ENCODE data around the gene GRM5.

GRM5 gene

GRCh38 chr11:88655196-88655595 is 410.6 kb downstream of the GRM5 start:
- H3K27me3 ChIP-seq (replicated peaks in 2 of 5; ENCODE audit: control insufficient read depth in 4 of 5, insufficient read depth in 5 of 5, low read length in 4 of 5): no peaks in the 10 kb centered on the region
- H3K4me1 ChIP-seq (ENCODE audit: control extremely low read depth in 1 of 4, control insufficient read depth in 4 of 4, insufficient read depth in 4 of 4, low read length in 3 of 4): no peaks in the 10 kb centered on the region
- ChIA-PET CTCF (no interaction called here), POLR2A (no interaction called here)
- WGBS (ENCODE audit: insufficient coverage): 70% methylated on average over 2 of the region's 3 CpGs
- H3K27ac ChIP-seq (ENCODE audit: insufficient read depth in 1 of 2, low read depth in 1 of 2, low read length in 2 of 2, poor library complexity in 1 of 2, severe bottlenecking in 2 of 2): no peak overlapping the region
- H3K36me3 ChIP-seq (ENCODE audit: control insufficient read depth in 4 of 4, insufficient read depth in 4 of 4, low read length in 3 of 4): no peaks in the 10 kb centered on the region
- H3K9me3 ChIP-seq (ENCODE audit: control extremely low read depth in 1 of 5, control insufficient read depth in 4 of 5, insufficient read depth in 2 of 5, low read depth in 1 of 5, low read length in 4 of 5): no peaks in the 10 kb centered on the region
- H3K4me3 ChIP-seq (ENCODE audit: control insufficient read depth in 1 of 7, extremely low read depth in 1 of 7, insufficient read depth in 4 of 7, low read depth in 2 of 7, low read length in 6 of 7): no peak overlapping the region
- DNase-seq: no peak

GRCh38 chr11:88651556-88651955 is 414.2 kb downstream of the GRM5 start:
- WGBS (ENCODE audit: insufficient coverage): no CpG with 5 or more reads among the region's 2 CpGs
- H3K4me3 ChIP-seq (ENCODE audit: control insufficient read depth in 1 of 7, extremely low read depth in 1 of 7, insufficient read depth in 4 of 7, low read depth in 2 of 7, low read length in 6 of 7): no peak overlapping the region
- no peaks in the 10 kb centered on the region for H3K27me3 ChIP-seq (replicated peaks in 2 of 5; ENCODE audit: control insufficient read depth in 4 of 5, insufficient read depth in 5 of 5, low read length in 4 of 5)
- no peaks in the 10 kb centered on the region for H3K36me3 ChIP-seq (ENCODE audit: control insufficient read depth in 4 of 4, insufficient read depth in 4 of 4, low read length in 3 of 4)
- no peaks in the 10 kb centered on the region for H3K9me3 ChIP-seq (ENCODE audit: control extremely low read depth in 1 of 5, control insufficient read depth in 4 of 5, insufficient read depth in 2 of 5, low read depth in 1 of 5, low read length in 4 of 5)
- ChIA-PET POLR2A (no interaction called here), CTCF (no interaction called here)
- DNase-seq: no peak
- H3K27ac ChIP-seq (ENCODE audit: insufficient read depth in 1 of 2, low read depth in 1 of 2, low read length in 2 of 2, poor library complexity in 1 of 2, severe bottlenecking in 2 of 2): no peak overlapping the region
- no peaks in the 10 kb centered on the region for H3K4me1 ChIP-seq (ENCODE audit: control extremely low read depth in 1 of 4, control insufficient read depth in 4 of 4, insufficient read depth in 4 of 4, low read length in 3 of 4)

GRCh38 chr11:88644724-88645123 is 421.1 kb downstream of the GRM5 start:
- H3K4me3 ChIP-seq (ENCODE audit: control insufficient read depth in 1 of 7, extremely low read depth in 1 of 7, insufficient read depth in 4 of 7, low read depth in 2 of 7, low read length in 6 of 7): no peak overlapping the region
- ChIA-PET CTCF (no interaction called here), POLR2A (no interaction called here)
- H3K36me3 ChIP-seq (ENCODE audit: control insufficient read depth in 4 of 4, insufficient read depth in 4 of 4, low read length in 3 of 4): no peaks in the 10 kb centered on the region
- no peak overlapping the region for H3K27ac ChIP-seq (ENCODE audit: insufficient read depth in 1 of 2, low read depth in 1 of 2, low read length in 2 of 2, poor library complexity in 1 of 2, severe bottlenecking in 2 of 2)
- no peak for DNase-seq
- H3K9me3 ChIP-seq (ENCODE audit: control extremely low read depth in 1 of 5, control insufficient read depth in 4 of 5, insufficient read depth in 2 of 5, low read depth in 1 of 5, low read length in 4 of 5): no peaks in the 10 kb centered on the region
- H3K27me3 ChIP-seq (replicated peaks in 2 of 5; ENCODE audit: control insufficient read depth in 4 of 5, insufficient read depth in 5 of 5, low read length in 4 of 5): no peaks in the 10 kb centered on the region
- no peaks in the 10 kb centered on the region for H3K4me1 ChIP-seq (ENCODE audit: control extremely low read depth in 1 of 4, control insufficient read depth in 4 of 4, insufficient read depth in 4 of 4, low read length in 3 of 4)

DNA sequence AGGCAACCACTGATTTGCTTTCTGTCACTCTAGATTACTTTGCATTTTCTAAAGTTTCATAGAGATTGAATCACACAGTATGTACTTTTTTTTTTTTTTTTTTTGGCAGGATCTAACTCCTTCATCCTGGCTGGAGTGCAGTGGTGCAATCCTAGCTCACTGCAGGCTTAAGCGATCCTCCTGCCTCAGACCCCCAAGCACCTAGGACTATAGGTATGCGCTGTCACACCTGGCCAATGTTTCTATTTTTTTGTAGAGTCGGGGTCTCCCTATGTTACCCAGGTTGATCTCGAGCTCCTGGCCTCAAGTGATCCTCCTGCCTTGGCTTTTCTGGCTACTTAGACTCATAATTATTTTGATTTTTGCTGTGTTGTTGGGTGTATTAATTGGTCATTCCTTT is 433.6 kb downstream of the GRM5 start:
- POLR2A ChIA-PET: interaction anchor here (0.6 kb wide), 2 partner anchors 14 to 50 kb away, joined by 3 to 4 read pairs; no protein-coding TSS in a partner anchor
- Histone ChIP-seq H3K9me3 (ENCODE audit: control extremely low read depth in 1 of 5, control insufficient read depth in 4 of 5, insufficient read depth in 2 of 5, low read depth in 1 of 5, low read length in 4 of 5) (no peaks in the 10 kb centered on the region), H3K36me3 (ENCODE audit: control insufficient read depth in 4 of 4, insufficient read depth in 4 of 4, low read length in 3 of 4) (no peaks in the 10 kb centered on the region)

DNA sequence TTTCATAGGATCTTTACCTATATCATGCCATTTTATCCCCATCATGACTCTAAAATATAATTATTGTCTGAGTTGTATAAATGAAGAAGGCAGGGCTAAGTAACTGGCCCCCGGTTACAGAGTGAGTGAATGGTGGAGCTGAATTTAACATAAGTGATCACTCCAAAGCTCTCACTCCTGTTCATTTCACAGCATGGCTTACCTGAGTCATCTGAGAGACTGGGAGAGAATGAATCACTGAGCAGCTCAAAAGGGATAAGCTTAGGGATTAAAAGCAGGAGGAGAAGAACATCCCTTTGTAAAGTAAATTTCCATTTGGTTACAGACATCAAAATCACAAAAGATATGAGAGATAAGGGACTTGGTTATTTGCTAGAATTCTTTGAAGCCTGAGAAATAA is 434.3 kb downstream of the GRM5 start:
- POLR2A ChIA-PET: no interaction called here
- Histone ChIP-seq H3K4me3 (ENCODE audit: control insufficient read depth in 1 of 7, extremely low read depth in 1 of 7, insufficient read depth in 4 of 7, low read depth in 2 of 7, low read length in 6 of 7) (no peak overlapping the region), H3K4me1 (ENCODE audit: control extremely low read depth in 1 of 4, control insufficient read depth in 4 of 4, insufficient read depth in 4 of 4, low read length in 3 of 4) (no peaks in the 10 kb centered on the region), H3K27me3 (replicated peaks in 2 of 5; ENCODE audit: control insufficient read depth in 4 of 5, insufficient read depth in 5 of 5, low read length in 4 of 5) (no peaks in the 10 kb centered on the region), H3K36me3 (ENCODE audit: control insufficient read depth in 4 of 4, insufficient read depth in 4 of 4, low read length in 3 of 4) (no peaks in the 10 kb centered on the region), H3K27ac (ENCODE audit: insufficient read depth in 1 of 2, low read depth in 1 of 2, low read length in 2 of 2, poor library complexity in 1 of 2, severe bottlenecking in 2 of 2) (no peak overlapping the region), H3K9me3 (ENCODE audit: control extremely low read depth in 1 of 5, control insufficient read depth in 4 of 5, insufficient read depth in 2 of 5, low read depth in 1 of 5, low read length in 4 of 5) (no peaks in the 10 kb centered on the region)
- no peak for DNase-seq
- CTCF ChIA-PET: no interaction called here
- no CpG with 5 or more reads among the region's 1 CpG for WGBS (ENCODE audit: insufficient coverage)

More for the DNA sequence above, 433.6 kb downstream of the GRM5 start:
- WGBS (ENCODE audit: insufficient coverage): 86% methylated on average over 1 of the region's 4 CpGs
- Histone ChIP-seq H3K4me1 (ENCODE audit: control extremely low read depth in 1 of 4, control insufficient read depth in 4 of 4, insufficient read depth in 4 of 4, low read length in 3 of 4) (no peaks in the 10 kb centered on the region), H3K27me3 (replicated peaks in 2 of 5; ENCODE audit: control insufficient read depth in 4 of 5, insufficient read depth in 5 of 5, low read length in 4 of 5) (no peaks in the 10 kb centered on the region), H3K27ac (ENCODE audit: insufficient read depth in 1 of 2, low read depth in 1 of 2, low read length in 2 of 2, poor library complexity in 1 of 2, severe bottlenecking in 2 of 2) (no peak overlapping the region), H3K4me3 (ENCODE audit: control insufficient read depth in 1 of 7, extremely low read depth in 1 of 7, insufficient read depth in 4 of 7, low read depth in 2 of 7, low read length in 6 of 7) (no peak overlapping the region)
- no peak for DNase-seq
- CTCF ChIA-PET: no interaction called here

- ChIA-PET CTCF (no interaction called here), POLR2A (no interaction called here)
- H3K27me3 ChIP-seq (replicated peaks in 2 of 5; ENCODE audit: control insufficient read depth in 4 of 5, insufficient read depth in 5 of 5, low read length in 4 of 5): no peaks in the 10 kb centered on the region
- H3K4me1 ChIP-seq (ENCODE audit: control extremely low read depth in 1 of 4, control insufficient read depth in 4 of 4, insufficient read depth in 4 of 4, low read length in 3 of 4): no peaks in the 10 kb centered on the region
- H3K36me3 ChIP-seq (ENCODE audit: control insufficient read depth in 4 of 4, insufficient read depth in 4 of 4, low read length in 3 of 4): no peaks in the 10 kb centered on the region
- no peaks in the 10 kb centered on the region for H3K9me3 ChIP-seq (ENCODE audit: control extremely low read depth in 1 of 5, control insufficient read depth in 4 of 5, insufficient read depth in 2 of 5, low read depth in 1 of 5, low read length in 4 of 5)
- DNase-seq: no peak
- WGBS (ENCODE audit: insufficient coverage): 88% methylated on average over 2 of the region's 2 CpGs
- H3K27ac ChIP-seq (ENCODE audit: insufficient read depth in 1 of 2, low read depth in 1 of 2, low read length in 2 of 2, poor library complexity in 1 of 2, severe bottlenecking in 2 of 2): no peak overlapping the region
- H3K4me3 ChIP-seq (ENCODE audit: control insufficient read depth in 1 of 7, extremely low read depth in 1 of 7, insufficient read depth in 4 of 7, low read depth in 2 of 7, low read length in 6 of 7): no peak overlapping the region
Measured at GRCh38 chr11:88629496-88629895, 436.3 kb downstream of the GRM5 start.

DNA sequence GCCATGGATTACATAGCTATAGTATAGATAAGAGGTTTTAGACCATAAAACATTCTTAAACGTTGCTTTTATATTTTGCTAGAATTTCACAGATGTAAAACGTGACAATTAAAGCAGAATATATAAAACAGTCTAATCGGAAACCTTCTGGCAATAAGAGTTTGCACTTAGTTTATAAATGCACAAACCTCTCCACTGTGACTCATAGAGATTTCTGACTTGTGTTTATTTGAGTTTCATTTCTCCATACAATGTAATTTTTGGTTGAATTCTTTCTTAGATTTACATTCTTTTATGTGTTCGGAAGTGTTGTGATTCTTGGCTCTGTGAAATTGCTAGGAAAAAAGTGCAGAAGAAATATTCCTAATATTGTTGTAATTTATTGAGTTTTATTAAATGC is 439.6 kb downstream of the GRM5 start:
- ChIA-PET CTCF (no interaction called here), POLR2A (no interaction called here)
- Histone ChIP-seq H3K27ac (ENCODE audit: insufficient read depth in 1 of 2, low read depth in 1 of 2, low read length in 2 of 2, poor library complexity in 1 of 2, severe bottlenecking in 2 of 2) (no peak overlapping the region), H3K36me3 (ENCODE audit: control insufficient read depth in 4 of 4, insufficient read depth in 4 of 4, low read length in 3 of 4) (no peaks in the 10 kb centered on the region), H3K4me1 (ENCODE audit: control extremely low read depth in 1 of 4, control insufficient read depth in 4 of 4, insufficient read depth in 4 of 4, low read length in 3 of 4) (no peaks in the 10 kb centered on the region), H3K4me3 (ENCODE audit: control insufficient read depth in 1 of 7, extremely low read depth in 1 of 7, insufficient read depth in 4 of 7, low read depth in 2 of 7, low read length in 6 of 7) (no peak overlapping the region), H3K27me3 (replicated peaks in 2 of 5; ENCODE audit: control insufficient read depth in 4 of 5, insufficient read depth in 5 of 5, low read length in 4 of 5) (no peaks in the 10 kb centered on the region), H3K9me3 (ENCODE audit: control extremely low read depth in 1 of 5, control insufficient read depth in 4 of 5, insufficient read depth in 2 of 5, low read depth in 1 of 5, low read length in 4 of 5) (no peaks in the 10 kb centered on the region)
- 93% methylated on average over 3 of the region's 4 CpGs for WGBS (ENCODE audit: insufficient coverage)
- DNase-seq: no peak

DNA sequence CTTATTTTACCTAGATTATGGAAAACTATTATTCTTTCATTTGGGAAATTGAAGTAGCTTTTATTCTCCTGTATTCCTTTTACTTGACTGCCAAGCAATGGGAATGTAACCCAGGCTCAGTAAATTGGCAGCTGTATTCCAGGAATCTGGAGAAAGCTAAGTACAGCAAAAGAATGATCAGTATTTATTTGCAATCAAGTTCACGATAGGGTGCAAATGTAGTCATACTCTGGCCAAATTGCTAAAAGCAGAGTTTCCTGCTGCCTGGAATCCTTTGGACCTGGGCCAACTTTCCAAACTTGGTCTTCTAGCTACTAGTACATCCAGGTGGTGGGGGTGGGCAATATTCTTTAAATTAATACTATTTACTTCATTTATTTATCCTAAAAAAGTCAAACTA is 442.3 kb downstream of the GRM5 start:
- Histone ChIP-seq H3K4me1 (ENCODE audit: control extremely low read depth in 1 of 4, control insufficient read depth in 4 of 4, insufficient read depth in 4 of 4, low read length in 3 of 4) (no peaks in the 10 kb centered on the region), H3K27ac (ENCODE audit: insufficient read depth in 1 of 2, low read depth in 1 of 2, low read length in 2 of 2, poor library complexity in 1 of 2, severe bottlenecking in 2 of 2) (no peak overlapping the region), H3K9me3 (ENCODE audit: control extremely low read depth in 1 of 5, control insufficient read depth in 4 of 5, insufficient read depth in 2 of 5, low read depth in 1 of 5, low read length in 4 of 5) (no peaks in the 10 kb centered on the region), H3K36me3 (ENCODE audit: control insufficient read depth in 4 of 4, insufficient read depth in 4 of 4, low read length in 3 of 4) (no peaks in the 10 kb centered on the region), H3K4me3 (ENCODE audit: control insufficient read depth in 1 of 7, extremely low read depth in 1 of 7, insufficient read depth in 4 of 7, low read depth in 2 of 7, low read length in 6 of 7) (no peak overlapping the region), H3K27me3 (replicated peaks in 2 of 5; ENCODE audit: control insufficient read depth in 4 of 5, insufficient read depth in 5 of 5, low read length in 4 of 5) (peaks cover 0 to 3% (median 0%) of the 10 kb centered on the region in 5 experiments)
- POLR2A ChIA-PET: no interaction called here
- CTCF ChIA-PET: no interaction called here
- DNase-seq: no peak
- WGBS (ENCODE audit: insufficient coverage): 40% methylated on average over 1 of the region's 1 CpG

Data from common myeloid progenitor, CD34-positive (primary cell).